Measurements from ENCODE around the gene KAT14. TPM values are rescaled to one million over a fixed set of nuclear protein-coding genes. Genes with fewer than 3 reads are reported as not detected.
"Not testable (repeated sequence)": the region's sequence is repeated elsewhere in the genome, so short reads cannot be mapped to it uniquely, and the experiment has no call there.

Gene KAT14
- total RNA-seq, 2 experiments from 2014 or later = 8.5 to 9.4 TPM

DNA sequence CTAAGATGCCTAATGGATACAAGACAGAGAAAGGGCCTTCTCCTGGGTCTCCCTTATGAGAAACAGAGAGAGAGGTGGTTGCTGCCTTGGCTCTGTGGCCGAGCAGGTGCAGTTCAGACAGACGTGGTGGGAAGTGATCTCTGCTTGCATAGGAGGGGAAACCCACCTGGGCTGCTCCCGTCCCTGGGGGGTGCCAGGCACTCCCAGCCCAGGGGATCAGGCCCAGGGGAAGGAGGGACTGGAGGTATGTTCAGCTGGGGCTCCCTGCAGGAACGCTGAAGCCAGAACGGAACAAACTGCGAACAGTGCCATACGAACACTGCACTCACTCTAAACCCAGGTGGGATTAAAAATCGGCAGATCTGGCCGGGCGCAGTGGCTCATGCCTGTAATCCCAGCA is 44.3 kb upstream of the KAT14 start:
- H3K27me3 Mint-ChIP-seq = peaks cover 26% of the 10 kb centered on the region
- TF ChIP-seq, protein P1, sequence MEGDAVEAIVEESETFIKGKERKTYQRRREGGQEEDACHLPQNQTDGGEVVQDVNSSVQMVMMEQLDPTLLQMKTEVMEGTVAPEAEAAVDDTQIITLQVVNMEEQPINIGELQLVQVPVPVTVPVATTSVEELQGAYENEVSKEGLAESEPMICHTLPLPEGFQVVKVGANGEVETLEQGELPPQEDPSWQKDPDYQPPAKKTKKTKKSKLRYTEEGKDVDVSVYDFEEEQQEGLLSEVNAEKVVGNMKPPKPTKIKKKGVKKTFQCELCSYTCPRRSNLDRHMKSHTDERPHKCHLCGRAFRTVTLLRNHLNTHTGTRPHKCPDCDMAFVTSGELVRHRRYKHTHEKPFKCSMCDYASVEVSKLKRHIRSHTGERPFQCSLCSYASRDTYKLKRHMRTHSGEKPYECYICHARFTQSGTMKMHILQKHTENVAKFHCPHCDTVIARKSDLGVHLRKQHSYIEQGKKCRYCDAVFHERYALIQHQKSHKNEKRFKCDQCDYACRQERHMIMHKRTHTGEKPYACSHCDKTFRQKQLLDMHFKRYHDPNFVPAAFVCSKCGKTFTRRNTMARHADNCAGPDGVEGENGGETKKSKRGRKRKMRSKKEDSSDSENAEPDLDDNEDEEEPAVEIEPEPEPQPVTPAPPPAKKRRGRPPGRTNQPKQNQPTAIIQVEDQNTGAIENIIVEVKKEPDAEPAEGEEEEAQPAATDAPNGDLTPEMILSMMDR (IDR thresholded peaks at IDR 0.05) = no peak
- H3K9me3 Mint-ChIP-seq = no peaks in the 10 kb centered on the region
- Histone ChIP-seq H3K9me3 (ENCODE audit: control insufficient read depth in 1 of 2, insufficient read depth in 1 of 2, low read length in 2 of 2) (no peaks in the 10 kb centered on the region), H3K4me3 (ENCODE audit: low read length) (no peak overlapping the region), H3K36me3 (ENCODE audit: insufficient read depth, low read length) (no peaks in the 10 kb centered on the region), H3K27ac (ENCODE audit: low read depth in 1 of 2, low read length in 2 of 2) (no peak overlapping the region), H3K4me1 (ENCODE audit: insufficient read depth, low read length) (no peaks in the 10 kb centered on the region), H3K27me3 (ENCODE audit: control insufficient read depth in 1 of 2, insufficient read depth in 2 of 2, low read length in 2 of 2) (peaks cover 0 to 5% of the 10 kb centered on the region in 2 experiments)
- intact Hi-C loops (cut with DNase I, micrococcal nuclease) = no loop called here
- H3K4me1 Mint-ChIP-seq (ENCODE audit: low read depth) = no peaks in the 10 kb centered on the region
- POLR2A ChIA-PET = no interaction called here
- ATAC-seq (ENCODE audit: poor library complexity) (no peak), DNase-seq (no peak)
- CTCF ChIA-PET = no interaction called here
- no peak overlapping the region for H3K27ac Mint-ChIP-seq
- H3K4me3 Mint-ChIP-seq = no peak overlapping the region
- H3K36me3 Mint-ChIP-seq (ENCODE audit: low read depth) = no peaks in the 10 kb centered on the region

DNA sequence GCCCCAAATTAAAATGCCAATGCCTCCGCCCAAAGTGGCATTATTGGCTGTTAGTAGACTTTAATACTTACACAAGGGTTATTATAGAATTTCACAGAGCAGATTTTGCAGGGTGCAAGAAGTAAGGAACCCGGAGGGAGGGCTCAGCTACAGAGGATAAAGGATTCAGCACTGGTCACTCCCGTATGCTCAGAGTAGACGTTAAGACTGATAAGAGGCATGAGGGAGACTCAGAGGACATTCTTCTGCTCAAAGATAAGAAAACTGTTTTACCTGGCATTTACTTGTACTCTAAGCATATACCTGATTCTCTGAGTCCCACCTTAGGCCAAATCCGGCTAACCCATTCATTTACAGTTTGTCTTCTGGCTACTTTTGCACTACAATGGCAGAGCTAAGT is 43.5 kb upstream of the KAT14 start:
- Mint-ChIP-seq H3K36me3 (ENCODE audit: low read depth) (no peaks in the 10 kb centered on the region), H3K4me3 (no peak overlapping the region), H3K4me1 (ENCODE audit: low read depth) (no peaks in the 10 kb centered on the region), H3K27me3 (peaks cover 31% of the 10 kb centered on the region), H3K27ac (no peak overlapping the region), H3K9me3 (no peaks in the 10 kb centered on the region)
- TF ChIP-seq, protein P1 (IDR thresholded peaks at IDR 0.05) = no peak
- POLR2A ChIA-PET = no interaction called here
- H3K36me3 ChIP-seq (ENCODE audit: insufficient read depth, low read length) = no peaks in the 10 kb centered on the region
- H3K4me1 ChIP-seq (ENCODE audit: insufficient read depth, low read length) = no peaks in the 10 kb centered on the region
- peaks cover 0 to 3% of the 10 kb centered on the region in 2 experiments for H3K27me3 ChIP-seq (ENCODE audit: control insufficient read depth in 1 of 2, insufficient read depth in 2 of 2, low read length in 2 of 2)
- H3K4me3 ChIP-seq (ENCODE audit: low read length) = no peak overlapping the region
- DNase-seq (no peak), ATAC-seq (ENCODE audit: poor library complexity) (no peak)
- no peaks in the 10 kb centered on the region for H3K9me3 ChIP-seq (ENCODE audit: control insufficient read depth in 1 of 2, insufficient read depth in 1 of 2, low read length in 2 of 2)
- H3K27ac ChIP-seq (ENCODE audit: low read depth in 1 of 2, low read length in 2 of 2) = no peak overlapping the region
- intact Hi-C loops (cut with DNase I, micrococcal nuclease) = no loop called here
- CTCF ChIA-PET = no interaction called here

DNA sequence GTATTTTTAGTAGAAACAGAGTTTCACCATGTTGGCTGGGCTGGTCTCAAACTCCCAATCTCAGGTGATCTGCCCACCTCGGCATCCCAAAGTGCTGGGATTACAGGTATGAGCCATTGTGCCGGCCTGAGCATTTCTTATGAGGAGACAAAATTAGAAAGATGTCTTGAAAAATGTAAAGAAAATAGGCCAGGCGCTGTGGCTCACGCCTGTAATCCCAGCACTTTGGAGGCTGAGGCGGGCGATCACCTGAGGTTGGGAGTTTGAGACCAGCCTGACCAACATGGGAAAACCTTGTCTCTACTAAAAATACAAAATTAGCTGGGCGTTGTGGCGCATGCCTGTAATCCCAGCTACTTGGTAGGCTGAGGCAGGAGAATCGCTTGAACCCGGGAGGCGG is 37.1 kb upstream of the KAT14 start:
- H3K4me3 ChIP-seq (ENCODE audit: low read length); H3K27ac ChIP-seq (ENCODE audit: low read depth in 1 of 2, low read length in 2 of 2); H3K36me3 ChIP-seq (ENCODE audit: insufficient read depth, low read length); H3K27me3 ChIP-seq (ENCODE audit: control insufficient read depth in 1 of 2, insufficient read depth in 2 of 2, low read length in 2 of 2); H3K4me1 ChIP-seq (ENCODE audit: insufficient read depth, low read length); H3K9me3 ChIP-seq (ENCODE audit: control insufficient read depth in 1 of 2, insufficient read depth in 1 of 2, low read length in 2 of 2); H3K4me3 Mint-ChIP-seq; ATAC-seq (ENCODE audit: poor library complexity); H3K27ac Mint-ChIP-seq; CTCF ChIA-PET; H3K9me3 Mint-ChIP-seq; POLR2A ChIA-PET; DNase-seq; intact Hi-C loops (cut with DNase I, micrococcal nuclease); H3K4me1 Mint-ChIP-seq (ENCODE audit: low read depth); H3K36me3 Mint-ChIP-seq (ENCODE audit: low read depth): not testable (repeated sequence)
- peaks cover 35% of the 10 kb centered on the region for H3K27me3 Mint-ChIP-seq

DNA sequence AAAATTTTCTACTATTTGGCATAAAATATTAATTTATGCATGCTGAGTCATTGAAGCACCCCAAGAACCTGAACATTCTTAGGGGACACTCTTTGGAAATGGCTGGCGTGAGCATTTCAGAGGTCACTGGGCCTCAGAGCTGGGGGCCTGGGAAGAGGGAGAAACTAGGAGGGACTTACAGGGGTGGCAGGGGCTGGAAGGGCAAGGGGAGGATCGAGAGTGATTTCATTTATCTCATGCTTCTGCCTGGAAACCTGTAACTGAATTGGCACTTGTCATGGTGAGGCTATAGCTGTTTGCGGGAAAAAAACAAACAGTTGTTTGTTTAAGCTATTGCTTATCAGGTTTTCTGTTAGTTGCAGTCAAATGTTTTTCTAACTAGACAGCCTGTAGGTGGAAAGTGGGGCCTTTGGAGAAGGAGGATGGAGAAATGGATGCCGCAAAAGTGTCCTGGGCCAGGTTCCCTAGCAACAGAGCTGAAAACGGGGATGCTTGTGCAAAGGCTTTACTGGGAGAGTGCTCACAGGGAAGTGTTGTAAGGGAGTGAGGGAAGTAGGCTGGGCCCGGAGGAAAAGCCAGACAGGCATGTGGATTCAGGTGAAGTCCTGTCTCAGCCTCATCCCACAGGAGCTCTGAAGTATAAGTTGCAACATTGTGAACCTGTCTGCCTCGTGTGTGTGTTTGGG is 36.4 kb upstream of the KAT14 start:
- CTCF ChIA-PET = no interaction called here
- Mint-ChIP-seq H3K4me3 (no peak overlapping the region), H3K27me3 (peaks cover 35% of the 10 kb centered on the region), H3K9me3 (no peaks in the 10 kb centered on the region), H3K36me3 (ENCODE audit: low read depth) (no peaks in the 10 kb centered on the region), H3K4me1 (ENCODE audit: low read depth) (no peaks in the 10 kb centered on the region), H3K27ac (no peak overlapping the region)
- POLR2A ChIA-PET = no interaction called here
- ATAC-seq (ENCODE audit: poor library complexity) (no peak), DNase-seq (no peak)
- no peaks in the 10 kb centered on the region for H3K27me3 ChIP-seq (ENCODE audit: control insufficient read depth in 1 of 2, insufficient read depth in 2 of 2, low read length in 2 of 2)
- intact Hi-C loops (cut with DNase I, micrococcal nuclease) = no loop called here
- no peaks in the 10 kb centered on the region for H3K36me3 ChIP-seq (ENCODE audit: insufficient read depth, low read length)
- no peaks in the 10 kb centered on the region for H3K4me1 ChIP-seq (ENCODE audit: insufficient read depth, low read length)
- H3K27ac ChIP-seq (ENCODE audit: low read depth in 1 of 2, low read length in 2 of 2) = no peak overlapping the region
- no peaks in the 10 kb centered on the region for H3K9me3 ChIP-seq (ENCODE audit: control insufficient read depth in 1 of 2, insufficient read depth in 1 of 2, low read length in 2 of 2)
- no peak overlapping the region for H3K4me3 ChIP-seq (ENCODE audit: low read length)
- TF ChIP-seq, protein P1 (IDR thresholded peaks at IDR 0.05) = no peak
